Nephron progenitor cell (in vitro differentiated cells): Measurements from ENCODE around the gene RNASEL.

Source experiments
- DNase-seq: peaks from one replicate; pipeline ENCODE4 v3.0.0; 2021
- H3K27ac Mint-ChIP-seq: 2 replicates; pipeline ENCODE4 v1.8.0; 2021; ENCODE audit warnings: mild to moderate bottlenecking, moderate library complexity, mixed read lengths
- H3K27me3 Mint-ChIP-seq: 2 replicates; pipeline ENCODE4 v1.8.0; 2021; ENCODE audit warnings: mild to moderate bottlenecking, low read depth, mixed read lengths; ENCODE audit not compliant: poor library complexity
- H3K36me3 Mint-ChIP-seq: 2 replicates; pipeline ENCODE4 v1.8.0; 2021; ENCODE audit warnings: low read depth, mixed read lengths
- H3K4me1 Mint-ChIP-seq: 2 replicates; pipeline ENCODE4 v1.8.0; 2021; ENCODE audit warnings: mixed read lengths
- H3K4me3 Mint-ChIP-seq: 2 replicates; pipeline ENCODE4 v1.8.0; 2021; ENCODE audit warnings: mild to moderate bottlenecking, moderate library complexity, mixed read lengths
- H3K9me3 Mint-ChIP-seq: 2 replicates; pipeline ENCODE4 v1.8.0; 2021; ENCODE audit warnings: mild to moderate bottlenecking, moderate library complexity, mixed read lengths
- TF ChIP-seq, protein P1 (sequence below): fragments of 200-600 bp; sonication (generic); IDR thresholded peaks from 2 replicates; pipeline ENCODE4 v1.5.0; 2021; ENCODE audit warnings: antibody characterized with exemption

RNASEL gene

DNA sequence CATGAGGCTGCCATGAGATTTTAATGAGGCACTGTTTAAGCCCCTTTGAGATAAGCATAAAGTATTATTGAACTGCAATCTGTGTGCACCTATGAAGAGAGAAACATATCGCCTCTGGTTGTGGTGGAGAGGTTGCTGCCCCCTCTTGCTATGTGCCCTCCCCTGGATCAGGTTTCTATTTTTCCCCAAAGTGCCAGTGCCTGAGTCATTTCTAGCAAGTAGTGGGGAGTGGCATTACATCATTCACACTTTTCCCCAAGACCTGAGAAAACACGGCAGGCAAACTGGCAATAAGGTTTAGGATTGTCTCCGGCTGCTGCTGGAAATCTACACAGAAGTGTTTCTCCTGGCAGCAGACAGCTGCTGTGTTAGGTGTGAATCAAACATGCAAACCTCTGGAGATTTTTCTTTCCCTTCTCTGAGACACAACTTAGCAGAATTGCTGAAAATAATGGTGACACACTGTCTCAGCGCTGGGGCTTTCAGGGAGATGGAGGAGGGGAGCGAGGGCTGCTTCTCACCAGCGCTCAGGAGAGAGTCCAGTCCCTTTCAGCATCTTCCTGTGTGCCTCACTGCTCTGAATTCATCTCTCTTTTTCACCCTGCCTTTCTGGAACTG is 28.8 kb upstream of the RNASEL start:
- Mint-ChIP-seq H3K27me3 (peaks cover 42% of the 10 kb centered on the region), H3K4me1 (peaks cover 67% of the 10 kb centered on the region), H3K4me3 (peak overlapping the region; percentile 74), H3K9me3 (peaks cover 18% of the 10 kb centered on the region), H3K36me3 (peaks cover 14% of the 10 kb centered on the region), H3K27ac (no peak overlapping the region)
- TF ChIP-seq, protein P1, sequence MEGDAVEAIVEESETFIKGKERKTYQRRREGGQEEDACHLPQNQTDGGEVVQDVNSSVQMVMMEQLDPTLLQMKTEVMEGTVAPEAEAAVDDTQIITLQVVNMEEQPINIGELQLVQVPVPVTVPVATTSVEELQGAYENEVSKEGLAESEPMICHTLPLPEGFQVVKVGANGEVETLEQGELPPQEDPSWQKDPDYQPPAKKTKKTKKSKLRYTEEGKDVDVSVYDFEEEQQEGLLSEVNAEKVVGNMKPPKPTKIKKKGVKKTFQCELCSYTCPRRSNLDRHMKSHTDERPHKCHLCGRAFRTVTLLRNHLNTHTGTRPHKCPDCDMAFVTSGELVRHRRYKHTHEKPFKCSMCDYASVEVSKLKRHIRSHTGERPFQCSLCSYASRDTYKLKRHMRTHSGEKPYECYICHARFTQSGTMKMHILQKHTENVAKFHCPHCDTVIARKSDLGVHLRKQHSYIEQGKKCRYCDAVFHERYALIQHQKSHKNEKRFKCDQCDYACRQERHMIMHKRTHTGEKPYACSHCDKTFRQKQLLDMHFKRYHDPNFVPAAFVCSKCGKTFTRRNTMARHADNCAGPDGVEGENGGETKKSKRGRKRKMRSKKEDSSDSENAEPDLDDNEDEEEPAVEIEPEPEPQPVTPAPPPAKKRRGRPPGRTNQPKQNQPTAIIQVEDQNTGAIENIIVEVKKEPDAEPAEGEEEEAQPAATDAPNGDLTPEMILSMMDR = no peak
- DNase-seq = no peak

DNA sequence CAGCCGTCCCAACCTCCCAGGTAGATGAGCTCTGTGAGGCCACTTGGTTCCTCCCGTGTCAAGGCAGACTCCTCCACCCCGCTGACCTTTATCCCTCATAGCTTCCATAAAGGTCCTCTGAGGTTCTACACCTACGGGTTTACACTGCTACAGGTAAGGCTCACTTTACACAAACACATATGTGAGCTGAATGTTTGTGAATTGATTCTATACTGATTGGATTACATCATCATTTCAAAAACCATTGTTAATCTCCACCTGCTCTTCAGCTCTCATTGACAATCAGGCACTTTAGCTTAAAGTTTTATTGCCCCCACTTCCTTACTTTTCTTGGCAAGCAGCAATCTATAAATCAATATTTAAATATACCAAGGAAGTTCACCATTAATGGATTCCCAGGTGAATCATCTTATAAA is 28.0 kb upstream of the RNASEL start:
- H3K27me3 Mint-ChIP-seq = peaks cover 45% of the 10 kb centered on the region

DNA sequence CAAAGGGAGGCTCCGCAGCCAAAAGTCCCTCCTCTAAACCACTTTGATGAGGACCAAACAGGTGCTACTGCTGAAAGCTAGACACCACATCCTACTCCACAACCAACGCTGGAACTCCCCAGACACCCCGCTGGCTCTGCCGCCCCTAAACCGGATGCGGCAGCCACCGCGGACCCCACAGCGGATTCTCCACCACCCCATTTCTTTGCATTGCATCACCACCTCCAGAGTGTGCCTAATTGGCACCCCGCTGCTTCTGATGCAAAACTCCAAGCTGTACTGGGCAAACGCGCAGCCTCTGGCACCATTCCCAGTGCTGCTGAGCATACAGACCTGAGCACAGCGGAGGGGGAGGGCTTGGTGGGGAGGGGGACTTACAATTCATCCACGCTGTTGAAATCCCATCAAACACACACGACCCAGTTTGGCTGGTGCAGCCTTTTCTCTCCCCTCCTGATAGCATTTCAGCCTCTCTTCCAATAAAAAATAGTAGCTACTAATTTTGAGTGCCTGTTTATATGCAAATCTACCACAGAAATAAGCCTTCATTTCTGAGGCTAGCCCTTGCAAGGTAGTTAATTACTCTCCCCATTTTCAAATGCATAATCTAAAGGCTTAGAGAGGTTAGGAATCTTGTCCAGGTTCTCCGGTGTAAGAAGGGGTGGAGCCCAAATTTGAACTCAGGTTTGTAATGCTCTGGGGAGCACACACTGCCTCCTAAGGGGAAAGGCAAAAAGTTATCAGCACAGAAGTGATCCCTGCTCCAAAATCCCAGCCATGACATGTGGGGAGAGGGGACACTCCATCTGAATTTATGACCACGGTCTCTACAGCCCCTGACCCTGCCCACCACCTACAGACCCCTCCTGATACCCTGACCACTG is 27.3 kb upstream of the RNASEL start:
- Mint-ChIP-seq H3K4me3 (peak overlapping the region; percentile 74), H3K9me3 (peaks cover 18% of the 10 kb centered on the region), H3K36me3 (peaks cover 14% of the 10 kb centered on the region), H3K4me1 (peaks cover 79% of the 10 kb centered on the region), H3K27me3 (peaks cover 45% of the 10 kb centered on the region), H3K27ac (peak overlapping the region; percentile 82)
- TF ChIP-seq, protein P1 = no peak
- DNase-seq = peak; percentile 30

More for the DNA sequence above, 28.0 kb upstream of the RNASEL start:
- peak overlapping the region; percentile 74 for H3K4me3 Mint-ChIP-seq
- peaks cover 73% of the 10 kb centered on the region for H3K4me1 Mint-ChIP-seq
- no peak for DNase-seq
- peaks cover 18% of the 10 kb centered on the region for H3K9me3 Mint-ChIP-seq
- H3K36me3 Mint-ChIP-seq = peaks cover 14% of the 10 kb centered on the region
- H3K27ac Mint-ChIP-seq = no peak overlapping the region
- TF ChIP-seq, protein P1 = no peak

DNA sequence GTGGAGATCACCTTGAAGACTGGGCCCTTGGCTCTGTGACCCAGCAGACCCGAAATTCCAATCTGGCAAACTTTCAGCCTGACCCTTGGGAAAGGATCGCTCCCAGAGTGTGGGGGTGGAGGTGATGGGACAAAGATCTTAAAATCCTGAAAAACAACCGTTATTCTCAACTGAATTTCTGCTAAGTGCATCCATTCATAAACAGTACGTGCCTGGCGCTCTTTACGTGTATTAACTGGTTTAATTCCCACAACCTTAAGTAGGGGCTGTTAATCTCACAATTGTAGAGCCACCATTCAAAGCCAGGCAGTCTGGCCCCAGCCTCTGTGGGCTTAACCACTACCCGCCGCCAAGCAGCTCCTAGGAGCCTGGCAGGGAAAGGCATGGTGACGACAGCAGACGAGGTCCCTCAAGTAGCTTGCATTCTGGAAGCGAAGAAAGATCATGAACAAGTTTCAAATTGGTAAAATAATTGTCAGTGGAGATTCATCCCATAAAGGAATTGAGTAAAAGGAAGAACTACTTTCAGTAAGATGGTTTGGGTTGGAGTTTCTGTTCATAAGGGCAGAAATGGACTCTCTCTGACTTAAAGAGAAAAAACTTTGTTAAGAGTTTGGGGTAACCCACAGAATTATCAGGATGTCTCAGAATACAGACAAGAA is 26.5 kb upstream of the RNASEL start:
- Mint-ChIP-seq H3K4me1 (peaks cover 87% of the 10 kb centered on the region), H3K27ac (no peak overlapping the region), H3K27me3 (peaks cover 48% of the 10 kb centered on the region), H3K4me3 (peak overlapping the region; percentile 74), H3K9me3 (peaks cover 11% of the 10 kb centered on the region), H3K36me3 (peaks cover 7% of the 10 kb centered on the region)
- DNase-seq = no peak
- TF ChIP-seq, protein P1 = no peak

DNA sequence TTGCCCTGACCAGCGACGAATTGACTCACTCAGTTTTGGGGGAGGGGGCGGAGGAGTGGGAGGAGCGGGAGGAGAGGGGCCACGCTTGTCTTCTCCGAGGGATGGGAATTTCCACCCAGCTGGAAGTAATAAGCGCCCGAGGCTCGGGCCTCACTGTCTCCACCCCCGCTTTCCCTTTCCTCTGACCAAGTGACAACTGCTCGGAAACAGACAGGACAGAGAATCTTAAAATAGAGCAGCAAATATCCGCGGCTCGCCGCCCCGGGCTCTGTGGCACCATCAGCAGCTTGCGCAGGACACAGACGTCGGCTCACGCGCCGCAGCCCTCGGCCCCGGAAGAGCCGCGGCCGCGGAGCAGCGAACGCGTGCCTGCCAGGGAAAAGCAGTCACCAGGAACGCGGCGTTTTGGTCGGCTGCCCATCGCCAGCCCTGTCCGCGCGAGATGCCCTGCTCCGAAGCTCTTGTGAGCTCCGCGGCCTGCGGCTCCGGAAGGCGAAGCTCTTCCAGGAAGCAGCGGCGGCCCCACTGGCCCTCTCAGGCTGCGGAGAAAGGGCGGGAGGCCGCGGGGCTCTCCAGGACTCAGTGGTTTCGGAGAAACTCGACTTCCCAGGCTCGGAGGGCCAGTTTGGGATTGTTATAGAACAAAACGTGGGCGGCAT is 25.9 kb upstream of the RNASEL start:
- Mint-ChIP-seq H3K4me3 (peak overlapping the region; percentile 74), H3K36me3 (peaks cover 5% of the 10 kb centered on the region), H3K4me1 (peaks cover 94% of the 10 kb centered on the region), H3K9me3 (peaks cover 6% of the 10 kb centered on the region), H3K27ac (no peak overlapping the region), H3K27me3 (peaks cover 52% of the 10 kb centered on the region)
- peak; percentile 75 for DNase-seq
- TF ChIP-seq, protein P1 = no peak
